HL-60 (cell line): Measurements from ENCODE around the gene LIMCH1.

Experiments
- DNase-seq, 2 experiments: peaks; one replicate each; pipeline ENCODE4 v3.0.0-alpha.2; 2010 to 2020; ENCODE audit warnings: low read depth in 1 of 2, low spot score in 1 of 2
- H3K27ac ChIP-seq: fragments of 250-450 bp; sonication (Bioruptor Pico); replicated peaks from 2 replicates; pipeline ENCODE4 v1.5.1; 2020; ENCODE audit warnings: mild to moderate bottlenecking, moderate library complexity
- H3K27me3 ChIP-seq: fragments of 250-450 bp; sonication (Bioruptor Pico); 2 replicates; pipeline ENCODE4 v1.5.1; 2021; ENCODE audit warnings: mild to moderate bottlenecking, moderate library complexity; ENCODE audit not compliant: insufficient read depth, poor library complexity, severe bottlenecking
- H3K4me3 ChIP-seq: replicated peaks from 2 replicates; pipeline ENCODE4 v1.5.1; 2011; ENCODE audit warnings: mild to moderate bottlenecking, control low read depth, low read length; ENCODE audit not compliant: insufficient read depth
- CTCF ChIP-seq: IDR thresholded peaks from one replicate; pipeline ENCODE4 v1.5.1; 2011; ENCODE audit warnings: low read length, control low read depth, inconsistent platforms; ENCODE audit not compliant: insufficient read depth
- GABPA ChIP-seq: IDR thresholded peaks from 2 replicates; pipeline ENCODE4 v1.6.1; 2012; ENCODE audit warnings: low read depth
- POLR2AphosphoS5 ChIP-seq: IDR thresholded peaks from 2 replicates; pipeline ENCODE4 v1.6.1; 2012; ENCODE audit warnings: low read depth
- REST ChIP-seq: IDR thresholded peaks from 2 replicates; pipeline ENCODE4 v1.6.1; 2012; ENCODE audit warnings: low read depth; ENCODE audit not compliant: insufficient replicate concordance
- SPI1 ChIP-seq: IDR thresholded peaks from 2 replicates; pipeline ENCODE4 v1.6.1; 2012; ENCODE audit warnings: low read depth, mild to moderate bottlenecking, borderline replicate concordance

The LIMCH1 gene

GRCh38 chr4:41526628-41527027 lies 11.3 kb upstream of the LIMCH1 start:
- Histone ChIP-seq H3K27me3 (no peaks in the 10 kb centered on the region), H3K4me3 (no peak overlapping the region), H3K27ac (no peak overlapping the region)
- TF ChIP-seq GABPA (no peak), POLR2AphosphoS5 (no peak), REST (no peak), CTCF (no peak), SPI1 (no peak)
- no peak for DNase-seq

GRCh38 chr4:41528512-41529205 lies 9.3 kb upstream of the LIMCH1 start:
- Histone ChIP-seq H3K27me3 (peaks cover 4% of the 10 kb centered on the region), H3K4me3 (no peak overlapping the region), H3K27ac (no peak overlapping the region)
- DNase-seq = no peak
- TF ChIP-seq POLR2AphosphoS5 = no peak
- TF ChIP-seq GABPA = no peak
- TF ChIP-seq SPI1 = no peak
- no peak for TF ChIP-seq REST
- no peak for TF ChIP-seq CTCF

- Histone ChIP-seq H3K27ac (no peak overlapping the region), H3K27me3 (peaks cover 4% of the 10 kb centered on the region), H3K4me3 (no peak overlapping the region)
- TF ChIP-seq SPI1 = no peak
- no peak for TF ChIP-seq POLR2AphosphoS5
- no peak for TF ChIP-seq GABPA
- TF ChIP-seq REST = no peak
- no peak for TF ChIP-seq CTCF
- no peak for DNase-seq
Measured at GRCh38 chr4:41530741-41531140, 7.2 kb upstream of the LIMCH1 start.
